ENCODE data around the gene CADM2. TPM values are rescaled to one million over a fixed set of nuclear protein-coding genes. Genes with fewer than 3 reads are reported as not detected.

The CADM2 gene
- total RNA-seq, 4 donors from 2014 or later, result 0.13 to 2.1 (median 0.58) TPM

GRCh38 chr3:85004147-85004546, 45.4 kb downstream of the CADM2 start:
- intact Hi-C loops (cut with DNase I; ENCODE audit: low total_unique reads), result no loop called here
- H3K4me3 ChIP-seq (ENCODE audit: low read depth, poor library complexity, severe bottlenecking), result no peak overlapping the region
- WGBS, 2 donors, result 84 to 89% methylated on average over 3 of the region's 3 CpGs
- DNase-seq (ENCODE audit: low spot score in 2 of 2), result no peak
- TF ChIP-seq POLR2A (IDR thresholded peaks at IDR 0.05), result no peak
- no peak for TF ChIP-seq CTCF (IDR thresholded peaks at IDR 0.05)

GRCh38 chr3:85005946-85006345, 47.2 kb downstream of the CADM2 start:
- no peak overlapping the region for H3K4me3 ChIP-seq (ENCODE audit: low read depth, poor library complexity, severe bottlenecking)
- no peak for DNase-seq (ENCODE audit: low spot score in 2 of 2)
- TF ChIP-seq POLR2A (IDR thresholded peaks at IDR 0.05) (no peak), CTCF (IDR thresholded peaks at IDR 0.05) (no peak)
- intact Hi-C loops (cut with DNase I; ENCODE audit: low total_unique reads), result no loop called here
- 81% methylated on average over 1 of the region's 1 CpG for whole genome bisulfite sequencing, 2 donors

GRCh38 chr3:85007195-85008094, 48.7 kb downstream of the CADM2 start:
- no peak for DNase-seq (ENCODE audit: low spot score in 2 of 2)
- 66 to 72% methylated on average over 7 of the region's 7 CpGs for WGBS, 2 donors
- intact Hi-C loops (cut with DNase I; ENCODE audit: low total_unique reads), result no loop called here
- H3K4me3 ChIP-seq (ENCODE audit: low read depth, poor library complexity, severe bottlenecking), result no peak overlapping the region
- no peak for TF ChIP-seq POLR2A (IDR thresholded peaks at IDR 0.05)
- TF ChIP-seq CTCF (IDR thresholded peaks at IDR 0.05), result no peak

GRCh38 chr3:85020828-85021227, 62.0 kb downstream of the CADM2 start:
- TF ChIP-seq POLR2A (IDR thresholded peaks at IDR 0.05) (no peak), CTCF (IDR thresholded peaks at IDR 0.05) (no peak)
- DNase-seq (ENCODE audit: low spot score in 2 of 2), result no peak
- WGBS, 2 donors, result 55 to 64% methylated on average over 5 of the region's 5 CpGs
- intact Hi-C loops (cut with DNase I; ENCODE audit: low total_unique reads), result no loop called here
- H3K4me3 ChIP-seq (ENCODE audit: low read depth, poor library complexity, severe bottlenecking), result no peak overlapping the region

DNA sequence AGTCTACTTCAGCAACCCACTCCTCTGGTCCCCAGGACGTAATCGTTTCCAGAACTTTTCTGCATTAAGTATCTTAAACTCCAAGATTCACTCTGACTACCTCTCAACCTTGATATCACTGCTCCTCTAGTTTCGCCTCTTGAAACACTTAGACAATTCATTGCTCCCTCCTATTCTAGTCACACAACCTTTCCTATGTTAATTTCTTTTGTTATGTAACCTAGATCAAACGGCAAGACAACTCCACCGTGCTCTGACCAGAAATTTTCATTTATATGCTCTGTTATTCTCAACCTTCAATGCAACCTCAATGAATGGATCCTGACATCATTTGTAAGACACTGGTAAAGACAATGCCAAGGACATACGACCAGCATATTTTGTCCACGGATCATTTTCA, 71.3 kb downstream of the CADM2 start:
- 77% methylated on average over 7 of the region's 7 CpGs for WGBS, 2 donors
- no peak for DNase-seq (ENCODE audit: low spot score in 2 of 2)
- H3K4me3 ChIP-seq (ENCODE audit: low read depth, poor library complexity, severe bottlenecking), result no peak overlapping the region
- intact Hi-C loops (cut with DNase I; ENCODE audit: low total_unique reads), result no loop called here
- TF ChIP-seq CTCF (IDR thresholded peaks at IDR 0.05), result no peak
- TF ChIP-seq POLR2A (IDR thresholded peaks at IDR 0.05), result no peak
